A673 (cell line): ENCODE results near the gene TFF2.

ENCODE experiments used
- EZH2 ChIP-seq: fragments of 200-600 bp; sonication (generic); IDR thresholded peaks from 2 replicates; pipeline ENCODE4 v1.6.1; 2017; ENCODE audit warnings: borderline replicate concordance, low read depth, mild to moderate bottlenecking, mixed read lengths, antibody characterized with exemption, low read length; ENCODE audit not compliant: poor library complexity, severe bottlenecking
- TF ChIP-seq, protein P1 (sequence below): fragments of 300-800, 200-600 bp; sonication (generic); conservative IDR thresholded peaks from 2 replicates; pipeline ENCODE4 v1.5.1; 2017; ENCODE audit warnings: low read depth, mild to moderate bottlenecking, antibody characterized with exemption, low read length, moderate library complexity, mixed read lengths

DNA sequence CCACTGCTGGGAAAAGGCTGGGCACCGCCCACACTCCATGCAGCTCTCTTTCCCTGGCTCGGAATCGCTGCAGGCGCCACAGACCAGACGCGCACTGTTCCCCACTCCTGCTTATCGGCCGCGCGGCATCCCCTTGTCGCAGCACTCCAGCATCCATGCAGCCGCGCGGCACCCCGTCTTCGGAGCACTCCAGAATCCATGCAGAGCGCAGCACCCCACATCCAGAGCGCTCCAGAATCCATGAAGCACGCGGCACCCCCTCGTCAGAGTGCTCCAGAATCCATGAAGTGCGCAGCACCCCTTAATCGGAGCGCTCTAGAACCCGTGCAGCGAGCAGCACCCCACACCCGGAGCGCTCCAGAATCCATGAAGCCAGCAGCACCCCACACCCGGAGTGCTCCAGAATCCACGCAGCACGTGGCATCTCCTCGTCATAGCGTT, 45.1 kb downstream of the TFF2 start:
- TF ChIP-seq, protein P1, sequence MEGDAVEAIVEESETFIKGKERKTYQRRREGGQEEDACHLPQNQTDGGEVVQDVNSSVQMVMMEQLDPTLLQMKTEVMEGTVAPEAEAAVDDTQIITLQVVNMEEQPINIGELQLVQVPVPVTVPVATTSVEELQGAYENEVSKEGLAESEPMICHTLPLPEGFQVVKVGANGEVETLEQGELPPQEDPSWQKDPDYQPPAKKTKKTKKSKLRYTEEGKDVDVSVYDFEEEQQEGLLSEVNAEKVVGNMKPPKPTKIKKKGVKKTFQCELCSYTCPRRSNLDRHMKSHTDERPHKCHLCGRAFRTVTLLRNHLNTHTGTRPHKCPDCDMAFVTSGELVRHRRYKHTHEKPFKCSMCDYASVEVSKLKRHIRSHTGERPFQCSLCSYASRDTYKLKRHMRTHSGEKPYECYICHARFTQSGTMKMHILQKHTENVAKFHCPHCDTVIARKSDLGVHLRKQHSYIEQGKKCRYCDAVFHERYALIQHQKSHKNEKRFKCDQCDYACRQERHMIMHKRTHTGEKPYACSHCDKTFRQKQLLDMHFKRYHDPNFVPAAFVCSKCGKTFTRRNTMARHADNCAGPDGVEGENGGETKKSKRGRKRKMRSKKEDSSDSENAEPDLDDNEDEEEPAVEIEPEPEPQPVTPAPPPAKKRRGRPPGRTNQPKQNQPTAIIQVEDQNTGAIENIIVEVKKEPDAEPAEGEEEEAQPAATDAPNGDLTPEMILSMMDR = no peak
- no peak for TF ChIP-seq EZH2
